Naive B cell (primary cell): Measurements from ENCODE around the gene LRRC39. TPM values are rescaled to one million over a fixed set of nuclear protein-coding genes. Genes with fewer than 3 reads are reported as not detected.

ENCODE experiments used
- polyA plus RNA-seq, 6 donors: library from polyadenylated mRNA; unstranded; fragments of 300-500 nt; fragmentation: Illumina TruSeq; gene quantifications; one replicate each; pipeline ENCODE4 v1.2.3, GENCODE V29; 2021; ENCODE audit warnings: low read depth in 6 of 6

LRRC39 gene
- polyA plus RNA-seq, 6 donors from 2014 or later: 0.69 TPM; not detected in 5

Other genes starting within 250 kb of the LRRC39 start
- 10 to 100 TPM in 4 of 6 donors, 1 to 10 TPM in 2; 5.1 to 17.4 (median 12.0) TPM for gene SLC35A3, start 208.3 kb downstream of the LRRC39 start, polyA plus RNA-seq
- 1 to 10 TPM; 2.4 to 4.0 (median 3.0) TPM for gene SASS6, start 45.3 kb downstream of the LRRC39 start, polyA plus RNA-seq
- 10 to 100 TPM in 5 of 6 donors, 1 to 10 TPM in 1; 4.1 to 17.8 (median 13.4) TPM for gene TRMT13, start 45.1 kb downstream of the LRRC39 start, polyA plus RNA-seq
- gene DBT, start 71.6 kb upstream of the LRRC39 start, polyA plus RNA-seq: 1 to 10 TPM; 2.1 to 7.2 (median 4.5) TPM
- 10 to 100 TPM; 11.1 to 21.8 (median 16.0) TPM for gene RTCA, start 88.0 kb upstream of the LRRC39 start, polyA plus RNA-seq
- gene CDC14A, start 174.2 kb upstream of the LRRC39 start, polyA plus RNA-seq: 10 to 100 TPM in 5 of 6 donors, 1 to 10 TPM in 1; 6.1 to 17.1 (median 14.4) TPM